Spinal cord (tissue), 10 donors: ENCODE measurements around the gene RHOT2. TPM values are rescaled to one million over a fixed set of nuclear protein-coding genes. Genes with fewer than 3 reads are reported as not detected.

Source experiments
- DNase-seq, 6 donors: peaks; one replicate each; pipeline versions ENCODE4 v3.0.0 to v3.0.0-alpha.2; 2013 to 2015; ENCODE audit warnings: low spot score in 6 of 6, low read depth in 4 of 6
- H3K27ac ChIP-seq: one replicate; pipeline ENCODE4 v1.5.1; 2013; ENCODE audit warnings: low read depth, low read length, control low read depth
- H3K27me3 ChIP-seq: one replicate; pipeline ENCODE4 v1.6.1; 2013; ENCODE audit warnings: low read length; ENCODE audit not compliant: control insufficient read depth, insufficient read depth
- H3K36me3 ChIP-seq: one replicate; pipeline ENCODE4 v1.6.1; 2013; ENCODE audit warnings: low read length; ENCODE audit not compliant: control insufficient read depth, insufficient read depth
- H3K4me1 ChIP-seq: one replicate; pipeline ENCODE4 v1.6.1; 2013; ENCODE audit warnings: low read length; ENCODE audit not compliant: control insufficient read depth, insufficient read depth
- H3K4me3 ChIP-seq: one replicate; pipeline ENCODE4 v1.5.1; 2013; ENCODE audit warnings: low read depth, low read length, control low read depth
- H3K9me3 ChIP-seq: one replicate; pipeline ENCODE4 v1.6.1; 2013; ENCODE audit warnings: low read length; ENCODE audit not compliant: control insufficient read depth, insufficient read depth
- WGBS: methylation state at CpG from one replicate; pipeline ENCODE4 v1.1.5; 2013; ENCODE audit warnings: missing lambda C conversion rate; ENCODE audit not compliant: insufficient coverage; 5-methylcytosine and 5-hydroxymethylcytosine counted together
- polyA plus RNA-seq, 2 donors: library from polyadenylated mRNA; unstranded; fragments of 120-200 nt; gene quantifications; one replicate each; pipeline ENCODE4 v1.2.1, GENCODE V29; 2013; ENCODE audit not compliant: insufficient read length in 2 of 2
- total RNA-seq, 2 donors: library from RNA; depleted of rRNA in 1 of 2; stranded (reverse); fragments of 120-200 nt in 1 of 2; fragments of >200 nt in 1 of 2; gene quantifications; one replicate each; pipeline versions ENCODE4 v1.2.3 to v1.2.4, GENCODE V29; 2013 to 2014
- donor health status: healthy.

The RHOT2 gene
- total and polyA plus RNA-seq, 4 donors: 20.7 to 115 (median 71.3) TPM

GRCh38 chr16:638836-639235 lies 29.1 kb upstream of the RHOT2 start:
- no peak for DNase-seq
- Histone ChIP-seq H3K9me3 (no peaks in the 10 kb centered on the region), H3K4me1 (peaks cover 54% of the 10 kb centered on the region), H3K36me3 (peaks cover 22% of the 10 kb centered on the region), H3K4me3 (no peak overlapping the region), H3K27ac (no peak overlapping the region), H3K27me3 (no peaks in the 10 kb centered on the region)
- 83% methylated on average over 6 of the region's 9 CpGs for WGBS

- no peak overlapping the region for H3K27ac ChIP-seq
- WGBS: 88% methylated on average over 2 of the region's 5 CpGs
Observed at GRCh38 chr16:640614-641013, 27.3 kb upstream of the RHOT2 start.

GRCh38 chr16:641326-642188 lies 26.4 kb upstream of the RHOT2 start, which contains the start of gene MCRIP2:
Gene MCRIP2 (plus strand): TSS chr16:641828. CDS start chr16:641992, 164 bp downstream.
- Histone ChIP-seq H3K27me3 (no peaks in the 10 kb centered on the region), H3K4me1 (peaks cover 46% of the 10 kb centered on the region), H3K9me3 (no peaks in the 10 kb centered on the region), H3K4me3 (peak within 1 kb of the TSS; percentile 66), H3K36me3 (peaks cover 25% of the 10 kb centered on the region), H3K27ac (no peak within 1 kb of the TSS)
- under 1% methylated on average over 78 of the region's 81 CpGs for WGBS
- DNase-seq: peak in 3 of 6 donors; percentile 48 to 88 (median 81)

More at GRCh38 chr16:640614-641013, 27.3 kb upstream of the RHOT2 start:
- H3K27me3 ChIP-seq: no peaks in the 10 kb centered on the region
- peaks cover 16% of the 10 kb centered on the region for H3K36me3 ChIP-seq
- H3K9me3 ChIP-seq: no peaks in the 10 kb centered on the region
- peak overlapping the region; percentile 66 for H3K4me3 ChIP-seq
- peaks cover 42% of the 10 kb centered on the region for H3K4me1 ChIP-seq
- no peak for DNase-seq

GRCh38 chr16:642189-643049 lies 25.5 kb upstream of the RHOT2 start:
- H3K4me3 ChIP-seq: peak overlapping the region; percentile 42
- WGBS: 7% methylated on average over 70 of the region's 72 CpGs
- peaks cover 47% of the 10 kb centered on the region for H3K4me1 ChIP-seq
- no peaks in the 10 kb centered on the region for H3K27me3 ChIP-seq
- peak in 1 of 6 donors; percentile 18 for DNase-seq
- no peak overlapping the region for H3K27ac ChIP-seq
- peaks cover 34% of the 10 kb centered on the region for H3K36me3 ChIP-seq
- no peaks in the 10 kb centered on the region for H3K9me3 ChIP-seq

GRCh38 chr16:643050-643368 lies 24.9 kb upstream of the RHOT2 start:
- H3K27ac ChIP-seq: no peak overlapping the region
- peak overlapping the region; percentile 42 for H3K4me3 ChIP-seq
- DNase-seq: no peak
- peaks cover 47% of the 10 kb centered on the region for H3K4me1 ChIP-seq
- 94% methylated on average over 8 of the region's 13 CpGs for WGBS
- H3K9me3 ChIP-seq: no peaks in the 10 kb centered on the region
- H3K36me3 ChIP-seq: peaks cover 39% of the 10 kb centered on the region
- no peaks in the 10 kb centered on the region for H3K27me3 ChIP-seq

GRCh38 chr16:644556-644955 lies 23.4 kb upstream of the RHOT2 start:
- H3K4me1 ChIP-seq: peaks cover 53% of the 10 kb centered on the region
- H3K36me3 ChIP-seq: peaks cover 43% of the 10 kb centered on the region
- no peak for DNase-seq
- H3K4me3 ChIP-seq: no peak overlapping the region
- no peaks in the 10 kb centered on the region for H3K9me3 ChIP-seq
- no peak overlapping the region for H3K27ac ChIP-seq
- no peaks in the 10 kb centered on the region for H3K27me3 ChIP-seq
- WGBS: 94% methylated on average over 12 of the region's 12 CpGs

GRCh38 chr16:645852-646678 lies 21.9 kb upstream of the RHOT2 start:
- peaks cover 56% of the 10 kb centered on the region for H3K4me1 ChIP-seq

GRCh38 chr16:646679-647172 lies 21.2 kb upstream of the RHOT2 start:
- no peaks in the 10 kb centered on the region for H3K27me3 ChIP-seq
- DNase-seq: no peak
- WGBS: 91% methylated on average over 21 of the region's 22 CpGs
- peaks cover 51% of the 10 kb centered on the region for H3K4me1 ChIP-seq
- H3K4me3 ChIP-seq: no peak overlapping the region
- H3K27ac ChIP-seq: no peak overlapping the region
- H3K9me3 ChIP-seq: no peaks in the 10 kb centered on the region
- peaks cover 62% of the 10 kb centered on the region for H3K36me3 ChIP-seq

More at GRCh38 chr16:645852-646678, 21.9 kb upstream of the RHOT2 start:
- Histone ChIP-seq H3K27me3 (no peaks in the 10 kb centered on the region), H3K9me3 (no peaks in the 10 kb centered on the region), H3K27ac (no peak overlapping the region), H3K36me3 (peaks cover 55% of the 10 kb centered on the region), H3K4me3 (no peak overlapping the region)
- WGBS: 79% methylated on average over 30 of the region's 32 CpGs
- DNase-seq: no peak
